ENCODE measurements around the gene AEBP2. TPM values are rescaled to one million over a fixed set of nuclear protein-coding genes. Genes with fewer than 3 reads are reported as not detected.
A peak's percentile ranks its signal among the peaks of the same experiment; 100 is the strongest.

AEBP2 gene
- total and polyA plus RNA-seq, 9 of the 15 experiments (the other 6 are each of a cell fraction or from before 2014, with no cell fraction given) = 5.7 to 43.7 (median 10.3) TPM

- TF ChIP-seq, protein P1, sequence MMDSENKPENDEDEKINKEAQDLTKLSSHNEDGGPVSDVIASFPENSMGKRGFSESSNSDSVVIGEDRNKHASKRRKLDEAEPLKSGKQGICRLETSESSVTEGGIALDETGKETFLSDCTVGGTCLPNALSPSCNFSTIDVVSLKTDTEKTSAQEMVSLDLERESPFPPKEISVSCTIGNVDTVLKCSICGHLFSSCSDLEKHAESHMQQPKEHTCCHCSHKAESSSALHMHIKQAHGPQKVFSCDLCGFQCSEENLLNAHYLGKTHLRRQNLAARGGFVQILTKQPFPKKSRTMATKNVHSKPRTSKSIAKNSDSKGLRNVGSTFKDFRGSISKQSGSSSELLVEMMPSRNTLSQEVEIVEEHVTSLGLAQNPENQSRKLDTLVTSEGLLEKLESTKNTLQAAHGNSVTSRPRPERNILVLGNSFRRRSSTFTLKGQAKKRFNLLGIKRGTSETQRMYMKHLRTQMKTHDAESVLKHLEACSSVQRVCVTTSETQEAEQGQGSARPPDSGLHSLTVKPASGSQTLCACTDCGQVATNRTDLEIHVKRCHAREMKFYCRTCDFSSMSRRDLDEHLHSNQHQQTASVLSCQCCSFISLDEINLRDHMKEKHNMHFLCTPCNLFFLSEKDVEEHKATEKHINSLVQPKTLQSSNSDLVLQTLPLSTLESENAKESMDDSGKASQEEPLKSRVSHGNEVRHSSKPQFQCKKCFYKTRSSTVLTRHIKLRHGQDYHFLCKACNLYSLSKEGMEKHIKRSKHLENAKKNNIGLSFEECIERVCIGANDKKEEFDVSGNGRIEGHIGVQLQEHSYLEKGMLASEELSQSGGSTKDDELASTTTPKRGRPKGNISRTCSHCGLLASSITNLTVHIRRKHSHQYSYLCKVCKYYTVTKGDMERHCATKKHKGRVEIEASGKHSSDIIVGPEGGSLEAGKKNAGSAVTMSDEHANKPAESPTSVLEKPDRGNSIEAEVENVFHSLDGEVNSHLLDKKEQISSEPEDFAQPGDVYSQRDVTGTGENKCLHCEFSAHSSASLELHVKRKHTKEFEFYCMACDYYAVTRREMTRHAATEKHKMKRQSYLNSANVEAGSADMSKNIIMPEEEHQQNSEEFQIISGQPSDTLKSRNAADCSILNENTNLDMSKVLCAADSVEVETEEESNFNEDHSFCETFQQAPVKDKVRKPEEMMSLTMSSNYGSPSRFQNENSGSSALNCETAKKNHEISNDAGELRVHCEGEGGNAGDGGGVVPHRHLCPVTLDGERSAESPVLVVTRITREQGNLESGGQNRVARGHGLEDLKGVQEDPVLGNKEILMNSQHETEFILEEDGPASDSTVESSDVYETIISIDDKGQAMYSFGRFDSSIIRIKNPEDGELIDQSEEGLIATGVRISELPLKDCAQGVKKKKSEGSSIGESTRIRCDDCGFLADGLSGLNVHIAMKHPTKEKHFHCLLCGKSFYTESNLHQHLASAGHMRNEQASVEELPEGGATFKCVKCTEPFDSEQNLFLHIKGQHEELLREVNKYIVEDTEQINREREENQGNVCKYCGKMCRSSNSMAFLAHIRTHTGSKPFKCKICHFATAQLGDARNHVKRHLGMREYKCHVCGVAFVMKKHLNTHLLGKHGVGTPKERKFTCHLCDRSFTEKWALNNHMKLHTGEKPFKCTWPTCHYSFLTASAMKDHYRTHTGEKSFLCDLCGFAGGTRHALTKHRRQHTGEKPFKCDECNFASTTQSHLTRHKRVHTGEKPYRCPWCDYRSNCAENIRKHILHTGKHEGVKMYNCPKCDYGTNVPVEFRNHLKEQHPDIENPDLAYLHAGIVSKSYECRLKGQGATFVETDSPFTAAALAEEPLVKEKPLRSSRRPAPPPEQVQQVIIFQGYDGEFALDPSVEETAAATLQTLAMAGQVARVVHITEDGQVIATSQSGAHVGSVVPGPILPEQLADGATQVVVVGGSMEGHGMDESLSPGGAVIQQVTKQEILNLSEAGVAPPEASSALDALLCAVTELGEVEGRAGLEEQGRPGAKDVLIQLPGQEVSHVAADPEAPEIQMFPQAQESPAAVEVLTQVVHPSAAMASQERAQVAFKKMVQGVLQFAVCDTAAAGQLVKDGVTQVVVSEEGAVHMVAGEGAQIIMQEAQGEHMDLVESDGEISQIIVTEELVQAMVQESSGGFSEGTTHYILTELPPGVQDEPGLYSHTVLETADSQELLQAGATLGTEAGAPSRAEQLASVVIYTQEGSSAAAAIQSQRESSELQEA (IDR thresholded peaks at IDR 0.05; ENCODE audit: low read depth) = peak; percentile 91
- TF ChIP-seq STAT5A (IDR thresholded peaks at IDR 0.05; ENCODE audit: borderline replicate concordance, low read length) = no peak
- TF ChIP-seq FOXM1 (IDR thresholded peaks at IDR 0.05; ENCODE audit: low read depth) = no peak
- TF ChIP-seq FOXM1 (CRISPR knock-in tag; IDR thresholded peaks at IDR 0.05; ENCODE audit: low read depth) = no peak
- TF ChIP-seq, protein P2, sequence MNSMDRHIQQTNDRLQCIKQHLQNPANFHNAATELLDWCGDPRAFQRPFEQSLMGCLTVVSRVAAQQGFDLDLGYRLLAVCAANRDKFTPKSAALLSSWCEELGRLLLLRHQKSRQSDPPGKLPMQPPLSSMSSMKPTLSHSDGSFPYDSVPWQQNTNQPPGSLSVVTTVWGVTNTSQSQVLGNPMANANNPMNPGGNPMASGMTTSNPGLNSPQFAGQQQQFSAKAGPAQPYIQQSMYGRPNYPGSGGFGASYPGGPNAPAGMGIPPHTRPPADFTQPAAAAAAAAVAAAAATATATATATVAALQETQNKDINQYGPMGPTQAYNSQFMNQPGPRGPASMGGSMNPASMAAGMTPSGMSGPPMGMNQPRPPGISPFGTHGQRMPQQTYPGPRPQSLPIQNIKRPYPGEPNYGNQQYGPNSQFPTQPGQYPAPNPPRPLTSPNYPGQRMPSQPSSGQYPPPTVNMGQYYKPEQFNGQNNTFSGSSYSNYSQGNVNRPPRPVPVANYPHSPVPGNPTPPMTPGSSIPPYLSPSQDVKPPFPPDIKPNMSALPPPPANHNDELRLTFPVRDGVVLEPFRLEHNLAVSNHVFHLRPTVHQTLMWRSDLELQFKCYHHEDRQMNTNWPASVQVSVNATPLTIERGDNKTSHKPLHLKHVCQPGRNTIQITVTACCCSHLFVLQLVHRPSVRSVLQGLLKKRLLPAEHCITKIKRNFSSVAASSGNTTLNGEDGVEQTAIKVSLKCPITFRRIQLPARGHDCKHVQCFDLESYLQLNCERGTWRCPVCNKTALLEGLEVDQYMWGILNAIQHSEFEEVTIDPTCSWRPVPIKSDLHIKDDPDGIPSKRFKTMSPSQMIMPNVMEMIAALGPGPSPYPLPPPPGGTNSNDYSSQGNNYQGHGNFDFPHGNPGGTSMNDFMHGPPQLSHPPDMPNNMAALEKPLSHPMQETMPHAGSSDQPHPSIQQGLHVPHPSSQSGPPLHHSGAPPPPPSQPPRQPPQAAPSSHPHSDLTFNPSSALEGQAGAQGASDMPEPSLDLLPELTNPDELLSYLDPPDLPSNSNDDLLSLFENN (IDR thresholded peaks at IDR 0.05; ENCODE audit: low read depth in 2 of 2, low read length in 2 of 2) = no peak
- no peak for TF ChIP-seq ZKSCAN3 (CRISPR knock-in tag; IDR thresholded peaks at IDR 0.05)
- TF ChIP-seq, protein P3, sequence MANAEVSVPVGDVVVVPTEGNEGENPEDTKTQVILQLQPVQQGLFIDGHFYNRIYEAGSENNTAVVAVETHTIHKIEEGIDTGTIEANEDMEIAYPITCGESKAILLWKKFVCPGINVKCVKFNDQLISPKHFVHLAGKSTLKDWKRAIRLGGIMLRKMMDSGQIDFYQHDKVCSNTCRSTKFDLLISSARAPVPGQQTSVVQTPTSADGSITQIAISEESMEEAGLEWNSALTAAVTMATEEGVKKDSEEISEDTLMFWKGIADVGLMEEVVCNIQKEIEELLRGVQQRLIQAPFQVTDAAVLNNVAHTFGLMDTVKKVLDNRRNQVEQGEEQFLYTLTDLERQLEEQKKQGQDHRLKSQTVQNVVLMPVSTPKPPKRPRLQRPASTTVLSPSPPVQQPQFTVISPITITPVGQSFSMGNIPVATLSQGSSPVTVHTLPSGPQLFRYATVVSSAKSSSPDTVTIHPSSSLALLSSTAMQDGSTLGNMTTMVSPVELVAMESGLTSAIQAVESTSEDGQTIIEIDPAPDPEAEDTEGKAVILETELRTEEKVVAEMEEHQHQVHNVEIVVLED (CRISPR knock-in tag; IDR thresholded peaks at IDR 0.05) = peak; percentile 60
- no peak for TF ChIP-seq JUN (IDR thresholded peaks at IDR 0.05; ENCODE audit: borderline replicate concordance, low read depth, low read length)
- no peak for TF ChIP-seq JUN (CRISPR knock-in tag; IDR thresholded peaks at IDR 0.05; ENCODE audit: borderline replicate concordance)
- TF ChIP-seq, protein P4, sequence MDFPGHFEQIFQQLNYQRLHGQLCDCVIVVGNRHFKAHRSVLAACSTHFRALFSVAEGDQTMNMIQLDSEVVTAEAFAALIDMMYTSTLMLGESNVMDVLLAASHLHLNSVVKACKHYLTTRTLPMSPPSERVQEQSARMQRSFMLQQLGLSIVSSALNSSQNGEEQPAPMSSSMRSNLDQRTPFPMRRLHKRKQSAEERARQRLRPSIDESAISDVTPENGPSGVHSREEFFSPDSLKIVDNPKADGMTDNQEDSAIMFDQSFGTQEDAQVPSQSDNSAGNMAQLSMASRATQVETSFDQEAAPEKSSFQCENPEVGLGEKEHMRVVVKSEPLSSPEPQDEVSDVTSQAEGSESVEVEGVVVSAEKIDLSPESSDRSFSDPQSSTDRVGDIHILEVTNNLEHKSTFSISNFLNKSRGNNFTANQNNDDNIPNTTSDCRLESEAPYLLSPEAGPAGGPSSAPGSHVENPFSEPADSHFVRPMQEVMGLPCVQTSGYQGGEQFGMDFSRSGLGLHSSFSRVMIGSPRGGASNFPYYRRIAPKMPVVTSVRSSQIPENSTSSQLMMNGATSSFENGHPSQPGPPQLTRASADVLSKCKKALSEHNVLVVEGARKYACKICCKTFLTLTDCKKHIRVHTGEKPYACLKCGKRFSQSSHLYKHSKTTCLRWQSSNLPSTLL (IDR thresholded peaks at IDR 0.05) = no peak
- TF ChIP-seq RB1 (IDR thresholded peaks at IDR 0.05; ENCODE audit: low read depth) = peak; percentile 58; the same call in 1 of the 2 replicates
Measured at GRCh38 chr12:19439059-19440018, at the start of gene AEBP2 (continued).

All from K562 (cell line).